HL-60 (cell line): ENCODE measurements around the gene TMEM144.
A peak's percentile ranks its signal among the peaks of the same experiment; 100 is the strongest.

Source experiments
- DNase-seq, 2 experiments: peaks; one replicate each; pipeline ENCODE4 v3.0.0-alpha.2; 2010 to 2020; ENCODE audit warnings: low read depth in 1 of 2, low spot score in 1 of 2
- H3K27ac ChIP-seq: fragments of 250-450 bp; sonication (Bioruptor Pico); replicated peaks from 2 replicates; pipeline ENCODE4 v1.5.1; 2020; ENCODE audit warnings: mild to moderate bottlenecking, moderate library complexity
- H3K27me3 ChIP-seq: fragments of 250-450 bp; sonication (Bioruptor Pico); 2 replicates; pipeline ENCODE4 v1.5.1; 2021; ENCODE audit warnings: mild to moderate bottlenecking, moderate library complexity; ENCODE audit not compliant: insufficient read depth, poor library complexity, severe bottlenecking
- H3K4me3 ChIP-seq: replicated peaks from 2 replicates; pipeline ENCODE4 v1.5.1; 2011; ENCODE audit warnings: mild to moderate bottlenecking, control low read depth, low read length; ENCODE audit not compliant: insufficient read depth
- GABPA ChIP-seq: IDR thresholded peaks from 2 replicates; pipeline ENCODE4 v1.6.1; 2012; ENCODE audit warnings: low read depth
- POLR2AphosphoS5 ChIP-seq: IDR thresholded peaks from 2 replicates; pipeline ENCODE4 v1.6.1; 2012; ENCODE audit warnings: low read depth
- SPI1 ChIP-seq: IDR thresholded peaks from 2 replicates; pipeline ENCODE4 v1.6.1; 2012; ENCODE audit warnings: low read depth, mild to moderate bottlenecking, borderline replicate concordance
- TF ChIP-seq, protein P1 (sequence below): IDR thresholded peaks from 2 replicates; pipeline ENCODE4 v1.6.1; 2012; ENCODE audit warnings: low read depth; ENCODE audit not compliant: insufficient replicate concordance
- TF ChIP-seq, protein P2 (sequence below): IDR thresholded peaks from one replicate; pipeline ENCODE4 v1.5.1; 2011; ENCODE audit warnings: low read length, control low read depth, inconsistent platforms; ENCODE audit not compliant: insufficient read depth

Gene TMEM144

DNA sequence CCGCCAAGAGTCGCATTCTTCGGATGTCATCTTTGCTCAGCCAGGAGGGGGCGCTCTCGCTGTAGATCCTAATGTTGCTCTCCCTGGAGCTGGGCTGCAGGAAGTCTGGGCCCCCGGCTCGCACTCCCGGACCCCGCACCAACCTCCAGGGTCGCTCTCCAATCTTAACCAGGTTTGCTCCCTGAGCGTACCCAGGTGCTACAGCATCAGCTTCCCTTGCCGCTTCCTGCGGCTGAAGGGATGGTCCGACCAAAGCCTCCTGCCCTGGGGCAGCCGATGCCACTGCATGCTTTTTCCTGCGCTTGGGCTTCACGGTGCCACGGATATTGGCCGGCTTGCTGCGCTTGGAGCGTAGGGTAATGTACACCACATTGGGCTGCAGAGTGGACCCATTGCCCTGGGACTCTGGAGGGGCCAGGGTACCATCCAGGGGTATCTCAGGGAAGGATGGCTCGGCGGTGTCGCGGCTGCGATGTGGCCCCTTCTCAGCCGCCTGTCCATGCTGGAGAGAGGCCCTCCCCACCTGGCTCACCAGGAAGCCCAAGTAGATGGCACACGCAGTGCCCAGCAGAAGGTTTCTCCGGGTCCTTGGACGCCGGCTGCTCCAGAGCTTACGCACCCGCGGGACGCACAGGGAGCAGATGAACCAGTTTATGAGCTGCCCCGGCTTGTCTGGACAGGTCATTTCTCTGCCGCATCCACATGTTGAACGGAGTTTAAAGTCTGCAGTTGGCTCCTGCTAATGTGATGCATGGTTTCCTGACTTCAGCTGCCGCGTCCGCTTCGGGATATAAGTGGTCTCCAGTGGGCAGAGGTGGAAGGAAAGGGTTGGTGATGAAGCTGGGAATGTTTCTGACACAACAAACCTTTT, 39.4 kb upstream of the TMEM144 start:
- Histone ChIP-seq H3K4me3 (no peak overlapping the region), H3K27me3 (no peaks in the 10 kb centered on the region), H3K27ac (no peak overlapping the region)
- TF ChIP-seq, protein P1, sequence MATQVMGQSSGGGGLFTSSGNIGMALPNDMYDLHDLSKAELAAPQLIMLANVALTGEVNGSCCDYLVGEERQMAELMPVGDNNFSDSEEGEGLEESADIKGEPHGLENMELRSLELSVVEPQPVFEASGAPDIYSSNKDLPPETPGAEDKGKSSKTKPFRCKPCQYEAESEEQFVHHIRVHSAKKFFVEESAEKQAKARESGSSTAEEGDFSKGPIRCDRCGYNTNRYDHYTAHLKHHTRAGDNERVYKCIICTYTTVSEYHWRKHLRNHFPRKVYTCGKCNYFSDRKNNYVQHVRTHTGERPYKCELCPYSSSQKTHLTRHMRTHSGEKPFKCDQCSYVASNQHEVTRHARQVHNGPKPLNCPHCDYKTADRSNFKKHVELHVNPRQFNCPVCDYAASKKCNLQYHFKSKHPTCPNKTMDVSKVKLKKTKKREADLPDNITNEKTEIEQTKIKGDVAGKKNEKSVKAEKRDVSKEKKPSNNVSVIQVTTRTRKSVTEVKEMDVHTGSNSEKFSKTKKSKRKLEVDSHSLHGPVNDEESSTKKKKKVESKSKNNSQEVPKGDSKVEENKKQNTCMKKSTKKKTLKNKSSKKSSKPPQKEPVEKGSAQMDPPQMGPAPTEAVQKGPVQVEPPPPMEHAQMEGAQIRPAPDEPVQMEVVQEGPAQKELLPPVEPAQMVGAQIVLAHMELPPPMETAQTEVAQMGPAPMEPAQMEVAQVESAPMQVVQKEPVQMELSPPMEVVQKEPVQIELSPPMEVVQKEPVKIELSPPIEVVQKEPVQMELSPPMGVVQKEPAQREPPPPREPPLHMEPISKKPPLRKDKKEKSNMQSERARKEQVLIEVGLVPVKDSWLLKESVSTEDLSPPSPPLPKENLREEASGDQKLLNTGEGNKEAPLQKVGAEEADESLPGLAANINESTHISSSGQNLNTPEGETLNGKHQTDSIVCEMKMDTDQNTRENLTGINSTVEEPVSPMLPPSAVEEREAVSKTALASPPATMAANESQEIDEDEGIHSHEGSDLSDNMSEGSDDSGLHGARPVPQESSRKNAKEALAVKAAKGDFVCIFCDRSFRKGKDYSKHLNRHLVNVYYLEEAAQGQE: no peak
- TF ChIP-seq GABPA (no peak), SPI1 (no peak), POLR2AphosphoS5 (no peak)
- TF ChIP-seq, protein P2, sequence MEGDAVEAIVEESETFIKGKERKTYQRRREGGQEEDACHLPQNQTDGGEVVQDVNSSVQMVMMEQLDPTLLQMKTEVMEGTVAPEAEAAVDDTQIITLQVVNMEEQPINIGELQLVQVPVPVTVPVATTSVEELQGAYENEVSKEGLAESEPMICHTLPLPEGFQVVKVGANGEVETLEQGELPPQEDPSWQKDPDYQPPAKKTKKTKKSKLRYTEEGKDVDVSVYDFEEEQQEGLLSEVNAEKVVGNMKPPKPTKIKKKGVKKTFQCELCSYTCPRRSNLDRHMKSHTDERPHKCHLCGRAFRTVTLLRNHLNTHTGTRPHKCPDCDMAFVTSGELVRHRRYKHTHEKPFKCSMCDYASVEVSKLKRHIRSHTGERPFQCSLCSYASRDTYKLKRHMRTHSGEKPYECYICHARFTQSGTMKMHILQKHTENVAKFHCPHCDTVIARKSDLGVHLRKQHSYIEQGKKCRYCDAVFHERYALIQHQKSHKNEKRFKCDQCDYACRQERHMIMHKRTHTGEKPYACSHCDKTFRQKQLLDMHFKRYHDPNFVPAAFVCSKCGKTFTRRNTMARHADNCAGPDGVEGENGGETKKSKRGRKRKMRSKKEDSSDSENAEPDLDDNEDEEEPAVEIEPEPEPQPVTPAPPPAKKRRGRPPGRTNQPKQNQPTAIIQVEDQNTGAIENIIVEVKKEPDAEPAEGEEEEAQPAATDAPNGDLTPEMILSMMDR: no peak
- no peak for DNase-seq

- DNase-seq: peak in 1 of 2 experiments; percentile 53
- no peak within 1 kb of the TSS; the same call in 1 of the 2 replicates for H3K4me3 ChIP-seq
- TF ChIP-seq, protein P2: peak; percentile 25
- TF ChIP-seq GABPA: no peak
Measured at GRCh38 chr4:158172261-158173258, 37.7 kb upstream of the TMEM144 start, which contains the start of gene GASK1B. GASK1B (minus strand) TSS chr4:158173025; CDS start chr4:158171375, 1,650 bp downstream.

GRCh38 chr4:158176108-158176507, 34.2 kb upstream of the TMEM144 start:
- TF ChIP-seq, protein P1: no peak
- TF ChIP-seq POLR2AphosphoS5 (no peak), GABPA (no peak), SPI1 (no peak)
- TF ChIP-seq, protein P2: no peak
- DNase-seq: no peak
- Histone ChIP-seq H3K27me3 (no peaks in the 10 kb centered on the region), H3K27ac (no peak overlapping the region), H3K4me3 (no peak overlapping the region)

More at GRCh38 chr4:158172261-158173258, 37.7 kb upstream of the TMEM144 start, which contains the start of gene GASK1B:
- no peaks in the 10 kb centered on the region for H3K27me3 ChIP-seq
- peak within 1 kb of the TSS; percentile 55 for H3K27ac ChIP-seq
